ENCODE results near the gene SHOX.

GRCh38 chrX:635428-636090, 5.0 kb downstream of the SHOX start:
- TF ChIP-seq CTCF (IDR thresholded peaks at IDR 0.05) (no peak), EZH2 (IDR thresholded peaks at IDR 0.05) (peak; percentile 67), EZH2phosphoT487 (IDR thresholded peaks at IDR 0.05) (peak; percentile 83)

Measured in neural progenitor cell (in vitro differentiated cells).